Dedifferentiated amniotic fluid mesenchymal stem cell (primary cell): ENCODE data around the gene CADPS.

Experiments
- DNase-seq: peaks from one replicate; pipeline ENCODE4 v3.0.0-alpha.2; 2016; ENCODE audit errors: extremely low spot score

The CADPS gene

GRCh38 chr3:62439978-62440377, 435.2 kb downstream of the CADPS start:
- DNase-seq = no peak

- no peak for DNase-seq
Observed at GRCh38 chr3:62439176-62439813, 435.9 kb downstream of the CADPS start.

DNA sequence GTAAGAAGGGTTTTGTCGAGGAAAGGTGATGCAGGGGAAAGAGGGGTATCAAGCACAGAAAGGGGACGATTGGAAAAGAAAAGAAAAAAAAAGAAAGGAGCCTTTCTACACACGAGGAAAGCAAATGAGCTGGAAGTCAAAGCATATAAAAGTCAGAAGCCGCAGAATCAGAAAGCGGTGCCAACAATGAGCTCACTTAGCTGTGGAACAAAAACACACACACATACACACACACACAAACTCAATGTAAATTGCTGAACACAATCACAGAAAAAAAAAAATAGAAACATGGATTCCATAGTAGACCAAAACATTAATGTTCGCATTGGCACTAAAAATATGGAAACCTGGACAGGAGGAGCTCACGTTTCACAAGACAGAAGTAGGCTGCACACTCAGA, 438.4 kb downstream of the CADPS start:
- no peak for DNase-seq

- no peak for DNase-seq
Observed at GRCh38 chr3:62433396-62433795, 441.8 kb downstream of the CADPS start.

DNA sequence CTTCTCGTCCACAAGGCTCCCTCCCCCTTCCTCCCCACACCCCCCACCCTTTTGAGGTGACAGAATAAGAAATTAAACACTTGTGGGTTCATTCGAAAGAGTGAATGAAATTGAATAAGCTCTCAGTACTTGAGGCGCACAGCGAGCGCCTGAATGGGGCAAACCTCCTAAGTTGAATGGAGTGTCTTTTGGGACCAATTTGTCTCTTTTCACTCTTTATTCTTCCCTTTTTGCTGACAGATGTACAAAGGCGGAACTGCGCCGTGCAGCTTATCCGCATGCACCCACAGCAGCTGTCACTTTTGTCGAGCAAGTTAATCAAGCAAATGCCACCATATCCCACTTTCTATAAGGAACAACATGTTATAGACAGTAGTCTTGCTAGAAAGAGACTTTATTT, 454.0 kb downstream of the CADPS start:
- DNase-seq = no peak

GRCh38 chr3:62416144-62416543, 459.1 kb downstream of the CADPS start:
- DNase-seq = no peak

DNA sequence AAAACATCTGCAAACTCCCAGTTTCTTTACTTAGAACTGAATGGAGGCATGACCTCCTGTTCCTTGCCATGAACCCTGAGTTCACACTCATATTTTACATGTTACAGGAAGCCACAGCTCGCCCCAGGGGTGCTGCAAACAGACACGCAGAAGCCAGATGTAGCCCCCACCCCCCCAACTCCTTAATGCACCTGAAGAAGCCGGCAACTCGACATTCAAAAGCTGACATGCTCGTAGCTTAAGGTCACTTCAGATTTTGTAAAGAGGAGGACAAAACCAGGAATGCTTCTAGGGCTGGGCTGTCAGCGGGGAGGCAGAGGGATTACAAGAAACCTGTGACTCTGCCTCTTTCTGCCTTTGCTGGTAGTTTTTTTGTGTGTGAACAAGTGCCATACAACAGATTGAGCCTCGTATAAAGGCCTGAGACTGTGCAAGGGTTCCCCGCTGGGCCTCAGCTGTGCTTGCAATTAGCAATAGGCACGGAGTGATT, 459.9 kb downstream of the CADPS start:
- DNase-seq = no peak

DNA sequence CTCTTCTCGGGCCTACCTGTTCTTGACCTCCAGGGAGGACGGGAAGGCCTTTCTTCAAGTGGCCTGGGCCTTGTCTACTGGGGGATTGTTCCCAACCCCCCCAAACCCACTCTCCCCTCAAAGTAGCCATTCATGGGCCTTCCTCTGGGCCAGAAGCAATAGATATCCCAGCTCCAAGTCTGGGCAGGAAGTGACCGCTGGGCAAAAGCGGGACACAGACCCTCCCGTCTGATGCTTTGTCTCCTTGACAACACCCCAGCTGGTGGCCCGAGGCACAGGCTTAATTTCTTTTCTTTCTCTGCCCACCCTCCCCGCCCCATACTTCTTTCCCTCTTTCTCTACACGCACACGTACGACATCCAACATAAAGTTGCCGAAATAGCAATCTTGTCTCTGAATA, 460.4 kb downstream of the CADPS start:
- no peak for DNase-seq

GRCh38 chr3:62413687-62414086, 461.5 kb downstream of the CADPS start:
- DNase-seq = no peak

GRCh38 chr3:62406945-62407344, 468.3 kb downstream of the CADPS start:
- no peak for DNase-seq

- no peak for DNase-seq
Observed at GRCh38 chr3:62405566-62405965, 469.6 kb downstream of the CADPS start.

DNA sequence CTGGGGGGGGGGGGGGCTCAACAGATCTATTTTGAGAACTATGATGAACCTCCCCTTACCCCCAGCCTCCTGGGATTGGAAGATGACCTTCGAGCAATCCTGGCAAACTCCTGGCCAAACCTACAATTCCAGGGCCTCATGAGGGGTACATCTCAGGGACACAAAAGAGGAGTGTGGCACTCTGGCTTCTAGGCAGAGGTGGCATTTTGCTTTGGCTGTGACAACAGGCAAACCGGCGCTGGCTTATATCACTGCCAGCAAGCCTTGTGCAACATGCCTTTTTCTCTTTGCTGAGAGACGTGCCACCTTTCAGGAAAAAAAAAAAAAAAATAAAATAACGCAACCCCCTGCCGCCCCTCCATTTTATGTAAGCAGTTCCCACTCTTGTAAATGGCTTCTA, 470.1 kb downstream of the CADPS start:
- no peak for DNase-seq

DNA sequence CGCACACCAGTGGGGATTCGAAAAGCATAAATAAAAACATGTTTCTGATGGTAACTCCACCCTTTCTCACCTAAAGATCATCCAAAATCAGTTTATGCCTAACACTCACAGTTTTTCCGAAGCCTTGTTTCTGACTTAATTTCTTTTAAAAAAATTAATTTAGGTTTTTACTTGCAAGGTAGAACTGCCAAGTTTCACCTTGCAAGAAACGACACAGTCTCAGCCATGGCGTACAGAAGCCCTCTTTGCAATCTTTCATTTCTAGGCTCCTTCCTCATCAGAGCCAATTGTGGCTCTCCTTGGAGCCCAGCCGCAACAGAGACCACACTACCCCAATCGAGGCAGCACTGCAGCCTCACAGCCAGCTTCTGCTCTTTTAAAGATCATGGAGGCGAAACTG, 470.9 kb downstream of the CADPS start:
- no peak for DNase-seq

DNA sequence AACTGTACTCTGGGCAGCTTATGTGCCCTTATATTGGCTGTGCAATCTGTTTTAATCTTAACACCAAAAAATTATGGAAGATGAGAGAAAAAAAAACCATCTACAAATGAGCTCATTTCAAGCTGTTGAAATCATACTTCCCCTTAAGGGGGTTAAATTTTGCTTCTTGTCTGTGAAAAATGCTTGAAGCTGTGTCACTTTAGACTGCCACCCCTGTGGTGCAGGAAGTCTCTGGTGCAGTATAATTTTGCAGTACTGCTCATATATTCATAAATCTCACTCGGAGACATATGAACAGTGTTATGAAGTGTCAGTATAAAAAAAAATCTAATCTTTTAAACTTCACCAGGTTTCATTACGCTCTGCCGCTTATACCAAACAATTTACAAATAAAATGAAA, 471.5 kb downstream of the CADPS start:
- DNase-seq = no peak

DNA sequence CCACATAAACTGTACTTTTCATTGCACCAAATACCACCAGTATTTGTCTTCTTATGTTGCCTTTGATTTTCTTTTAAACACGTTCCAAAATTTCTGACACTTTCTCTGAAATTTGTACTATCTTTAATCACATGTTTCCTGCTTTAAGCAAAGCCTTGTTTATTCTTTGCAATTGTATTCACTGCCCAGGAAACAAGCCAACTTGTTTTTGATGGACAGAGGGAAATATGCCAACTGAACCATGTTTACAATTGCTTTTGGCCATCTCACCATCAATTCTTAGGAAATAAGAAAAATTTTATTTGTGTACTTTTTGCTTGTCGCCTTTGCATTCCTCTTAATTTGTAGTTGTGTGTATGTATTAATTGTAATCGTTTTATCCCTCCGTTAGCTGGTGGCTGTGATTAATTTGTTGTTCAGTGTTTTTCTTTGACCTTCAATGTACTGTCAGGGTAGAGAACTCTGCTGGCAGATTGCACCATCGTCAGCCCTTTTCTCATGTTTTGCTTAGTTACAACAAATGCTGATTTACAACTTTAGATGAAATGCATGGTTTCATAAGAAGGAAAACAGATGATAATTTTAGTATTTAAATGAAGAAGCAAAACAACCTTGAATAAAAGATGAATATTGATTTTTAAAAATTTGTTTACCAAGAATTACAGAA, 482.5 kb downstream of the CADPS start:
- no peak for DNase-seq

DNA sequence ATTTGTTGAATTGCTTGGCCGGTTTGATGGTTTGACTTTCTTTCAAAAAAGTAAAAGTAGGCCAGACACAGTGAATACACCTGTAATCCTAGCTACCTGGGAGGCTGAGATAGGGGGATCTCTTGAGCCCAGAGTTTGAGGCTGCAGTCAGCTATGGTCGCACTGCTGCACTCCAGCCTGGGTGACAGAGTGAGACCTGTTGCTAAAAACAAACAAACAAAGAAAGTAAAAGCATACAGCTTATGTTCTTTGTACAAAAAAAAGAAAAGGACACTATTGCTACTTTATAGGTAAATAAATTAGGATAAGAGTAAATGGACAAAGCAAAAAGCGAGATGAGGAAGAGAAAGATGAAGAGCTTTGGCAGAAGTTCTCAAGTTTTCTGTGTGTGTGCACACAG, 488.0 kb downstream of the CADPS start:
- DNase-seq = no peak

DNA sequence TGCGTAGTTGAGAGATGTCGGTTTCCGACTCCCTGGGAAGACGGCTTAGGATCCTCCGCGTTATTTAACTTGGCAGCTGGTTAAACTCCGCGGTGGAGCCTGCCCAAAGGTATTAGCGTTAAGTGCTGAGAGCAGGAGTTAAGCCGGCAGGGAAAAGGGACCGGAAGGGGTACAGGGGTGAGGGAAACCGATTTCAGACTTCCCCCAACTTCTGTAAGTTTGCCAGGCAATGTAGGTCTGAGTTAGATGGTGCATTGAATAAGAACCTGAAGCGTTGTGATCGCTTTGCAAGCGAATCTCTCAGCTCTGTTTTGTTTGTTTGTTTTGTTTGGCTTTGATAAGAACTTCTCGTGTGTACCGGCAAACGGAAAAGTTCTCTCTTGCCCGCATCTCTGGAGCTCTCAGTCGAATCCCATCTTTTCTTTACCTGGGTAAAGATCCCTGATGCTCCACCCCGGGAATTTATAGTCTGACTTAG, 495.9 kb downstream of the CADPS start:
- no peak for DNase-seq

- DNase-seq = no peak
Observed at GRCh38 chr3:62378921-62379320, 496.3 kb downstream of the CADPS start.

DNA sequence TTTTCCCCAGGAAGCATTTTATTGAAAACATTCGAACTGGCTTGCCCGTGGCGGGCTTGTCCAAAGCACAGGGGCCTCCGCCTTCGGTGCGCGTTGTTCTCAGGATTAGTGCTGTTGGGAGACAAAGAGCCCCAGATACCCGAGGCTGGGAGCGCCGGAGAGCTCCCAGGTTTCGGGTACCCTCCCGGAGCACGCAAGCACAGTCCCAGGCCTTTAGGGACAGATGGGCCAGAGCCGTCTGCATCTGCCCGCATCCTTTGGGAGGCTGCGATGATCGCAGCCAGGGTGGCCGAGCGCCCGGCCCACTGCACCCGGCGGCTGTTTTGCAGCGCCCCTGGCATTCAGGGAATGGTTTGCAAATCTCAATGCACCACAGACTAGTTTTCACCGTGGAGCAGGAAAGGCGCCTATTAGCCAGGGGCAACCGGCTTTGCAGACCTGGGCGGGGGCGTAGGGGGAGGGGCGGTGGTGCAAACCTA, 496.9 kb downstream of the CADPS start:
- no peak for DNase-seq

DNA sequence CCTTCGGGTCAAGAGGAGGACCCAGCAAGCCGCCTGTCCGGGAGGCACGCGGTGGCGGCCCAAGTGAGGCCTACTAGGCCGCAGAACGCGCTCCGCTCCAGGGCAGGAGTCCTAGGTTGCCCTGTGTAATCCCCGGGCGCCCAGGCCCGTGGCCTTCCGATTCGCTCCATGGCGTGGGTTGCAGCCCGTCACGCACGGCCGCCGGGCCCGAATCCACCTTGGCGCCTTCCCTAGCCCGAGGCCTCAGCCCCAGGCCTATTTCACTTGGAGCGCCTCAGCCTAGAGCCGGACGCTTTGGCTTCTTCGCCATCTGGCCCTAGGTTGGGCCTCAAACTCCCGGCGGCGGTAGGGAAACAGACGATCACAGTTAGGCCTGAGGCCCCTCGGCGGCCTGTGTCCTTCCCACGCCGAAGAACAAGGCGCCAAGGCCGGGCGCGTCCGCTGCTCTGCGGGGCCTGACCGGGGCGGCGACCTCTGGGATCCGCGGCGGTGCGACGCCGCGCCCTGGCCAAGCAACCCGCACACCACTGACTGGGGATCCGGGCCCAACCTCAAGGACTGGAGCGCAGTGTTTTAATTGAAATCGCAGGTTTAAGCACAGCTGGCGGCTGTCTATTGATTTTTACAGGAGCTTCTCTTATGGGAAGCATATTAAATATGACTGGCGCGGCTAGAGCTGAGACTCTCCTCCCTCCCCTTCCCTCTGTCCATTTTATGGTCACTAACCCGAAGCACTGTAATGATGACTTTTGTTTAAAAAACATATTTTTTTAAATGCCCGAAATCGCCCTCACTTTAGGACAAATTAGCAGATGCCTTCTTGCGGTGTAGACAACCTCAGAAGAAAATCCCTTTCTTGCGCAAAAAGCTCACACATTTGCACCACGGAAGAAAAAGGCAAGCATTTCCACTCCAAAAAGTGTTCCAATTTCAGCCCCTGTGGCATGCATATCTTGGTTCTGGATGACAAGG, 498.0 kb downstream of the CADPS start:
- no peak for DNase-seq

DNA sequence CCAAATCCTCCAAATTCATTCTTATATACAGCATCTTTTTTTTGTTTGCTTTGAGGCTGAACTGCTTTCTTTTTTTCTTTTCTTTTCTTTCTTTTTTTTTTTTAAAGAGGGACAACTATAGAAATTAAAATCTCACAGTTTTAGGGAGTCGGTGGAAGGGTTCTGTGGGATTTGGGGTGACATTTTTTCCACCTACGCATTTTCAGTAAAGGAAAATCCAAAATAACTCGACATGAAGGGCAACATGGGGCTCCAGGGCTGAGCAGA, 498.8 kb downstream of the CADPS start:
- DNase-seq = no peak

DNA sequence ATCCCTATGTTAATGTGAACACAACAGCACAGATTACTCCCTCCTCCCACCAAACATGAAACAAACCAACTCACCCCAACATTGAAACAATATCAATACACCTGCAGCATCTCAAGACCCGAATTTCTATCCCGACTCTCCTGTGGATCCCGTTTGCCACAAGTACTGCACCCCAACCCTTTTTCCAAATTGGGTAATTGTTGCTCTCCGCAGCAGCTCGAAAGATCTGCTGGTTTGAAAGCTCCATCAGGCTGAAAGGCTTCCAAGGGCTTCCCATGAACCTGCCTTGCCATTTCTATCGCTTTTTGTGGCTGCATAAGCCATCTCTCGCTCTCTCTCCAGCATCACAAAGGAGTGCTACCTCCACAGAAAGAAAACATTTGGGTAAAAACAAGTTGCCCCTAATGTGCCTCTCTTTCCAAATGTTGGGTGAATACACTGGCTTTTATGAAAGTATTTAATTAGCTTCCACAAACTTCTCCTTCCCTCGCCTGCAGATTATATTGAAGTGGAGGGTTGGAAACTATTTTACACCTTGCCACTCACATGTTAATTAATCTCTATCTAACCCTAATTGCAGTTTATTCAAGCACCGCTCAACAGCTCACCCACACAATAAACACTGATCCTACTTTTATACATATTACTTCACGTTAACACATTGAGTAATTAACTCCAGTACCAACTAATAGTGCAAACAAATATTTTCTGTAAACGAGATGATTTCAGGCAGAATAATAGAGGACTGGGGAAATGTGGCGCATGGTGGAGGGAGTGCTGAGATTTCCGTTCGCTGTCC, 499.4 kb downstream of the CADPS start:
- DNase-seq = no peak
